Erythroblast (primary cell): ENCODE results near the gene HOPX.
"Not testable (repeated sequence)": the region's sequence is repeated elsewhere in the genome, so short reads cannot be mapped to it uniquely, and the experiment has no call there.

Source experiments
- GATA1 ChIP-seq: IDR thresholded peaks from 2 replicates; pipeline ENCODE4 v1.6.1; 2011; ENCODE audit warnings: low read depth, mild to moderate bottlenecking, control low read depth, low read length, moderate library complexity
- POLR2A ChIP-seq: IDR thresholded peaks from 2 replicates; pipeline ENCODE4 v1.6.1; 2011; ENCODE audit warnings: mild to moderate bottlenecking, low read length

DNA sequence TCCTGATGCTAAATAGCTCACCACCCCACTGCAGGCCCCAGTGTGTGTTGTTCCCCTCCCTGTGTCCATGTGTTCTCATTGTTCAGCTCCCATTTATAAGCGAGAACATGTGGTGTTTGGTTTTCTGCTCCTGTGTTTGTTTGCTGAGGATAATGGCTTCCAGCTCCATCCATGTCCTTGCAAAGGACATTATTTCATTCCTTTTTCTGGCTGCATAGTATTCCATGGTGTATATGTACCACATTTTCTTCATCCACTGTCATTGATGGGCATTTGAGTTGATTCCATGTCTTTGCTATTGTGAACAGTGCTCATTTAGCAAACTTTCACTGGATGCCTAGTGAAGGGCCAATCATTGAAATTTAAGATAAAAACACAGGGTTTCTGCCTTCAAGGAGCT lies 45.5 kb upstream of the HOPX start:
- not testable (repeated sequence) for TF ChIP-seq POLR2A, GATA1
